PC-9 (cell line): ENCODE results near the gene MYL6. TPM values are rescaled to one million over a fixed set of nuclear protein-coding genes. Genes with fewer than 3 reads are reported as not detected.

Source experiments
- BruUV-seq: library from RNA; stranded (reverse); fragments of 400-500 nt; replicated peaks from 2 replicates; lab custom pipeline; 2021; lab: Mats Ljungman, UMichigan
- CTCF ChIA-PET: fragments of 300-600 bp; sonication (Branson Sonifier 250); formaldehyde crosslinking; loops from one replicate; lab custom pipeline; 2022; ENCODE audit warnings: antibody characterized with exemption; lab: Charles Lee
- POLR2A ChIA-PET: fragments of 300-600 bp; sonication (Branson Sonifier 250); formaldehyde crosslinking; loops from one replicate; lab custom pipeline; 2022; ENCODE audit warnings: antibody characterized with exemption; ENCODE audit not compliant: unreplicated experiment; lab: Charles Lee
- DNase-seq, 2 experiments: peaks; one replicate each; pipeline versions ENCODE4 v3.0.0 to v3.0.0-alpha.2; 2015 to 2022; ENCODE audit warnings: mixed read lengths in 1 of 2
- H2AFZ ChIP-seq: fragments of 200-600 bp; sonication (generic); 2 replicates; pipeline ENCODE4 v1.8.1; 2017; ENCODE audit warnings: antibody characterized with exemption
- H3F3A ChIP-seq: fragments of 200-600 bp; sonication (generic); 2 replicates; pipeline ENCODE4 v1.8.1; 2017; ENCODE audit warnings: antibody characterized with exemption, mild to moderate bottlenecking, low read depth; ENCODE audit not compliant: insufficient read depth
- H3K27ac ChIP-seq: fragments of 200-600 bp; sonication (generic); 2 replicates; pipeline ENCODE4 v1.6.1; 2016; ENCODE audit warnings: mixed run types
- H3K27me3 ChIP-seq: fragments of 200-600 bp; sonication (generic); 2 replicates; pipeline ENCODE4 v1.6.1; 2016; ENCODE audit warnings: low read depth, mixed run types; ENCODE audit not compliant: insufficient read depth
- H3K36me3 ChIP-seq: fragments of 200-600 bp; sonication (generic); 2 replicates; pipeline ENCODE4 v1.6.1; 2016; ENCODE audit warnings: low read depth, mixed run types
- H3K4me1 ChIP-seq: fragments of 200-600 bp; sonication (generic); replicated peaks from 2 replicates; pipeline ENCODE4 v1.6.1; 2016; ENCODE audit warnings: mixed run types; ENCODE audit not compliant: insufficient read depth
- H3K4me2 ChIP-seq: fragments of 200-600 bp; sonication (generic); 2 replicates; pipeline ENCODE4 v1.6.1; 2017; ENCODE audit warnings: mixed run types
- H3K4me3 ChIP-seq: fragments of 200-600 bp; sonication (generic); 2 replicates; pipeline ENCODE4 v1.6.1; 2016; ENCODE audit warnings: mixed run types
- H3K79me2 ChIP-seq: fragments of 200-600 bp; sonication (generic); 2 replicates; pipeline ENCODE4 v1.6.1; 2017; ENCODE audit warnings: low read depth, mixed run types
- H3K9me2 ChIP-seq: fragments of 200-600 bp; sonication (generic); 2 replicates; pipeline ENCODE4 v1.8.1; 2017; ENCODE audit warnings: mild to moderate bottlenecking; ENCODE audit not compliant: insufficient read depth
- H3K9me3 ChIP-seq: fragments of 200-600 bp; sonication (generic); 2 replicates; pipeline ENCODE4 v1.8.1; 2016; ENCODE audit warnings: low read depth; ENCODE audit not compliant: insufficient read depth
- H4K20me1 ChIP-seq: fragments of 200-600 bp; sonication (generic); 2 replicates; pipeline ENCODE4 v1.8.1; 2017; ENCODE audit not compliant: insufficient read depth
- EZH2 ChIP-seq: fragments of 200-600 bp; sonication (generic); IDR thresholded peaks from 2 replicates; pipeline ENCODE4 v1.8.0; 2017; ENCODE audit warnings: antibody characterized with exemption, low read depth
- intact Hi-C: fragments of 100-400 bp; cut with micrococcal nuclease; formaldehyde crosslinking; loops from one replicate; pipeline ENCODE4 v1.10.0; 2022; ENCODE audit not compliant: unreplicated experiment
- total RNA-seq: library from RNA; stranded (reverse); gene quantifications from 2 replicates; pipeline ENCODE4 v1.2.3, GENCODE V29; 2021
- TF ChIP-seq, protein P1 (sequence below): fragments of 200-600 bp; sonication (generic); conservative IDR thresholded peaks from 2 replicates; pipeline ENCODE4 v1.6.1; 2017; ENCODE audit warnings: mixed run types, antibody characterized with exemption, mild to moderate bottlenecking, moderate library complexity

MYL6 gene
- total RNA-seq, 1 experiment from 2014 or later = 666 TPM

DNA sequence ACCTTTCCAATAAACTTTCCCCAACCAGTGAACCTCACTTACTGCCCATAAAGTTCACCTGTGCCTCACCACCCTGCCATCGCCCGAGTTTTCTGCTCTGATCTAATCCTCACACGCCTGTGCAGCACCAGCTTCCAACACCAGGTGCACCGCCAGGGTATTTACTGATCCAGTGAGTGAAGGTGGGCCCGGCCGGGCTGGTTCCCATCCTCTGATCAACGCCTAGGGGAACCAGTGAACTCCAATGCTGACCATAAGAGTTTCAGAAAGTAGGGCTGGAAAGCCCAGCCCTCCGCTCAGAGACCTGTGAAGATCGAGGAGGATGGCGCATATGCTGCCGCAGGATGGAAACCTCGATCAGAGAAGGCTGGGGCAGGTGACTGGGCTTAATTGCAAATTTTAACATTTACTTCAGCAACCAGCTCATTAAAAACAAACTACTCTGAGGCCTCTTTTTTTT is 6.5 kb upstream of the MYL6 start:
- Histone ChIP-seq H3K27ac (peak overlapping the region; percentile 83), H4K20me1 (no peaks in the 10 kb centered on the region), H3K4me1 (peaks cover 27% of the 10 kb centered on the region), H3K79me2 (peaks cover 9% of the 10 kb centered on the region; the same call in 1 of the 2 replicates), H3K4me3 (peak overlapping the region; percentile 77), H3K4me2 (peak overlapping the region; percentile 88), H3F3A (peaks cover 23% of the 10 kb centered on the region), H3K36me3 (no peaks in the 10 kb centered on the region), H2AFZ (peak overlapping the region; percentile 82), H3K9me3 (no peaks in the 10 kb centered on the region), H3K27me3 (no peaks in the 10 kb centered on the region), H3K9me2 (no peaks in the 10 kb centered on the region)
- CTCF ChIA-PET = interaction anchor here (1.0 kb wide), 1 partner anchor 26 kb away, joined by 4 read pairs; no protein-coding TSS in a partner anchor
- POLR2A ChIA-PET = interaction anchor here (0.6 to 0.7 kb wide), 3 partner anchors 34 to 209 kb away, joined by 3 to 6 read pairs (median 3); partner anchors contain the start of gene ZC3H10
- intact Hi-C loops = loop anchor here (1.0 kb wide), 1 partner anchor 25 kb away; no protein-coding TSS in a partner anchor
- DNase-seq = peak; percentile 50 to 51
- no peak for TF ChIP-seq EZH2
- TF ChIP-seq, protein P1, sequence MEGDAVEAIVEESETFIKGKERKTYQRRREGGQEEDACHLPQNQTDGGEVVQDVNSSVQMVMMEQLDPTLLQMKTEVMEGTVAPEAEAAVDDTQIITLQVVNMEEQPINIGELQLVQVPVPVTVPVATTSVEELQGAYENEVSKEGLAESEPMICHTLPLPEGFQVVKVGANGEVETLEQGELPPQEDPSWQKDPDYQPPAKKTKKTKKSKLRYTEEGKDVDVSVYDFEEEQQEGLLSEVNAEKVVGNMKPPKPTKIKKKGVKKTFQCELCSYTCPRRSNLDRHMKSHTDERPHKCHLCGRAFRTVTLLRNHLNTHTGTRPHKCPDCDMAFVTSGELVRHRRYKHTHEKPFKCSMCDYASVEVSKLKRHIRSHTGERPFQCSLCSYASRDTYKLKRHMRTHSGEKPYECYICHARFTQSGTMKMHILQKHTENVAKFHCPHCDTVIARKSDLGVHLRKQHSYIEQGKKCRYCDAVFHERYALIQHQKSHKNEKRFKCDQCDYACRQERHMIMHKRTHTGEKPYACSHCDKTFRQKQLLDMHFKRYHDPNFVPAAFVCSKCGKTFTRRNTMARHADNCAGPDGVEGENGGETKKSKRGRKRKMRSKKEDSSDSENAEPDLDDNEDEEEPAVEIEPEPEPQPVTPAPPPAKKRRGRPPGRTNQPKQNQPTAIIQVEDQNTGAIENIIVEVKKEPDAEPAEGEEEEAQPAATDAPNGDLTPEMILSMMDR = peak; percentile 77
- BruUV-seq = TSS peak; percentile 71

DNA sequence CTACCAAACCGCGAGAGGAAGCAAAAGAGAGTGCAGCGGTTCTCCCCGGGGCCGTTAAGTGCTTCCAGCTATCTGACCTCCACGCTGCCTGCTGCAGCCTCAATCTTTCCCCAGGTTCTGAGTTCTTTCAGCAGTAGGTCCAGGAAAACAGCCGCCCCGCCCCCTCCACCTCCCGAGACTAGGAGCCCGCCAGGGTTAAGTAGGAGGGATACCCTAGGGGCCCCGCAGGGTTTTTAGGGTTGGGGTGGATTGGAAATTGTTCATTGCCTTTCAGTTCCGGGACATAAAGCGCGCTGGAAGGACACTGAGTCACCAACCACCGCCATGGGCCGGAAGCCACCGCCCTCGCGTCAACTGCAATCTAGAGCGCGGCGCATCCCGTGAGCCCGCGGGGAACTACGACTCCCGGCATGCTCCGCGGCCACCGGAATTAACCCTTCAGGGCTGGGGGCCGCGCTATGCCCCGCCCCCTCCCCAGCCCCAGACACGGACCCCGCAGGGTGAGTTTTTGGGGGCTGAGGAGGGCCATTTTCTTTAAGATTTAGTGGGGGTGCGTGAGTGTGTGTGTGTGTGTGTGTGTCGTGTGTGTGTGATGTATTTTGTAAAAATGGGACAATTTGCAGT is 5.9 kb upstream of the MYL6 start, which contains the start of gene MYL6B:
TSS of gene MYL6B (plus strand) at position 456 of the 624 bp plus-strand sequence. CDS start 1,332 bp downstream, outside the sequence.
- Histone ChIP-seq H3K36me3 (no peaks in the 10 kb centered on the region), H3F3A (peaks cover 19% of the 10 kb centered on the region), H3K9me3 (no peaks in the 10 kb centered on the region), H3K4me2 (peak within 1 kb of the TSS; percentile 88), H3K27me3 (no peaks in the 10 kb centered on the region), H3K4me3 (peak within 1 kb of the TSS; percentile 77), H3K9me2 (no peaks in the 10 kb centered on the region), H4K20me1 (no peaks in the 10 kb centered on the region), H2AFZ (peak within 1 kb of the TSS; percentile 82), H3K27ac (peak within 1 kb of the TSS; percentile 83), H3K4me1 (peaks cover 27% of the 10 kb centered on the region), H3K79me2 (peaks cover 9% of the 10 kb centered on the region; the same call in 1 of the 2 replicates)
- DNase-seq = peak; percentile 80 to 89
- CTCF ChIA-PET = interaction anchor here (1.0 kb wide), 1 partner anchor 26 kb away, joined by 4 read pairs; no protein-coding TSS in a partner anchor
- TF ChIP-seq, protein P1 = no peak
- TF ChIP-seq EZH2 = no peak
- POLR2A ChIA-PET = interaction anchor here (0.6 to 0.7 kb wide), 2 partner anchors 35 to 208 kb away, joined by 3 read pairs; no protein-coding TSS in a partner anchor
- intact Hi-C loops = loop anchor here (1.0 kb wide), 1 partner anchor 26 kb away; no protein-coding TSS in a partner anchor
- BruUV-seq = no TSS peak

DNA sequence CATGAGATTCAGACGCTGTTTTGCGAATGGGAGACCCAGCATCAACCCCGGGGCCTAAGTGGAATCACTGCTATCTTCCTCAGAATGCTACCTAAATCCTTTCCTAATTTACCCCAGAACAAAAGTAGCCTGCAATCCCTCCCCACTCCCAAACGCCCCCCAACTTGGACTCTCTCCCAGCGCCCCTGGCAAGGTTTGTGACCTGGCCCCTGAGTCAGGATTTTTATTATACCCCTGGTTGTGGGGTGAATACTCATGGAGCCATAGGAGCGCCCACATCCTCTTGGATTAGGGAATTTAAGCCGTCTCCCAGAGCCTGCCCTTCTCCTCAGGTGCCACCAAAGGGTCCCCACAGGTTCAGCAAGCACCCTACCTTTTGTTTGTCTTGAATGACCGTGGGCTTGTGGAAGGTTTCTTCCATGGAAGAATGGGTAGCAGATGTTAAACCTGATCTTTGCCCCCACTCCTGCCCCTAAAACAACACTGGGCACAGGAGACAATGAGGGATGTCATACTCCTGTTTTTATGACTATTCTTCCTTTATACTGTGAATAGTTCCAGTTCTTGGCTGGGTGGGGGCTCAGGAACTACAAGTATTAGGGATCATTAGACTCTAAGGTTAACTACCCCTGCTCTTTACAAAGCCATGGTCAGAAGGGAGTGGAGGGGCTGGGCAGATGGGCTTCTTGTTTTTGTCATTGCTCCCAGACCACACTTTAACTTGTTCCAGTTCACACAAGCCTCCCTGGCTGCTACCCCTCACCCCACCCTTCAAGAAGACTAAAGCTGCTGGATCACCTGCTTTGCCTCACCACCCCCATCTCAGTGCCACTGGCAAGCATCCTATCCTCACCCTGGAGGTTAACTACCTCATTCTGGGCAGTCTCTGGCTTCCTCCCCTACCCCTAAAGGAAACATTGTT is 5.1 kb upstream of the MYL6 start:
- H3K27ac ChIP-seq = no peak overlapping the region
- intact Hi-C loops = loop anchor here (1.0 kb wide), 1 partner anchor 27 kb away; no protein-coding TSS in a partner anchor
- no peaks in the 10 kb centered on the region for H3K36me3 ChIP-seq
- H3K9me2 ChIP-seq = no peaks in the 10 kb centered on the region
- ChIA-PET POLR2A (no interaction called here), CTCF (interaction anchor here (0.7 kb wide), 1 partner anchor 417 kb away, joined by 3 read pairs; no protein-coding TSS in a partner anchor)
- TF ChIP-seq, protein P1 = no peak
- no peak for TF ChIP-seq EZH2
- DNase-seq = no peak
- H3K4me3 ChIP-seq = peak overlapping the region; percentile 77
- H3K79me2 ChIP-seq = peaks cover 9% of the 10 kb centered on the region; the same call in 1 of the 2 replicates
- H3K27me3 ChIP-seq = no peaks in the 10 kb centered on the region
- BruUV-seq = TSS peak; percentile 53
- H3K9me3 ChIP-seq = no peaks in the 10 kb centered on the region
- H2AFZ ChIP-seq = peak overlapping the region; percentile 82
- peaks cover 22% of the 10 kb centered on the region; the same call in 1 of the 2 replicates for H3F3A ChIP-seq
- peaks cover 29% of the 10 kb centered on the region for H3K4me1 ChIP-seq
- H4K20me1 ChIP-seq = no peaks in the 10 kb centered on the region
- peak overlapping the region; percentile 88 for H3K4me2 ChIP-seq
